ENCODE data around the gene TSKU.

Gene TSKU

GRCh38 chr11:76836613-76837291, 53.6 kb downstream of the TSKU start:
- TF ChIP-seq, protein P1, sequence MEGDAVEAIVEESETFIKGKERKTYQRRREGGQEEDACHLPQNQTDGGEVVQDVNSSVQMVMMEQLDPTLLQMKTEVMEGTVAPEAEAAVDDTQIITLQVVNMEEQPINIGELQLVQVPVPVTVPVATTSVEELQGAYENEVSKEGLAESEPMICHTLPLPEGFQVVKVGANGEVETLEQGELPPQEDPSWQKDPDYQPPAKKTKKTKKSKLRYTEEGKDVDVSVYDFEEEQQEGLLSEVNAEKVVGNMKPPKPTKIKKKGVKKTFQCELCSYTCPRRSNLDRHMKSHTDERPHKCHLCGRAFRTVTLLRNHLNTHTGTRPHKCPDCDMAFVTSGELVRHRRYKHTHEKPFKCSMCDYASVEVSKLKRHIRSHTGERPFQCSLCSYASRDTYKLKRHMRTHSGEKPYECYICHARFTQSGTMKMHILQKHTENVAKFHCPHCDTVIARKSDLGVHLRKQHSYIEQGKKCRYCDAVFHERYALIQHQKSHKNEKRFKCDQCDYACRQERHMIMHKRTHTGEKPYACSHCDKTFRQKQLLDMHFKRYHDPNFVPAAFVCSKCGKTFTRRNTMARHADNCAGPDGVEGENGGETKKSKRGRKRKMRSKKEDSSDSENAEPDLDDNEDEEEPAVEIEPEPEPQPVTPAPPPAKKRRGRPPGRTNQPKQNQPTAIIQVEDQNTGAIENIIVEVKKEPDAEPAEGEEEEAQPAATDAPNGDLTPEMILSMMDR (IDR thresholded peaks at IDR 0.05; ENCODE audit: borderline replicate concordance, insufficient read depth, low read depth, low read length), result no peak
- no peak overlapping the region for H3K4me3 ChIP-seq (ENCODE audit: low read depth, low read length)

- TF ChIP-seq, protein P1 (IDR thresholded peaks at IDR 0.05; ENCODE audit: borderline replicate concordance, insufficient read depth, low read depth, low read length), result no peak
- H3K4me3 ChIP-seq (ENCODE audit: low read depth, low read length), result no peak overlapping the region
Observed at GRCh38 chr11:76837696-76838677, 54.8 kb downstream of the TSKU start.

DNA sequence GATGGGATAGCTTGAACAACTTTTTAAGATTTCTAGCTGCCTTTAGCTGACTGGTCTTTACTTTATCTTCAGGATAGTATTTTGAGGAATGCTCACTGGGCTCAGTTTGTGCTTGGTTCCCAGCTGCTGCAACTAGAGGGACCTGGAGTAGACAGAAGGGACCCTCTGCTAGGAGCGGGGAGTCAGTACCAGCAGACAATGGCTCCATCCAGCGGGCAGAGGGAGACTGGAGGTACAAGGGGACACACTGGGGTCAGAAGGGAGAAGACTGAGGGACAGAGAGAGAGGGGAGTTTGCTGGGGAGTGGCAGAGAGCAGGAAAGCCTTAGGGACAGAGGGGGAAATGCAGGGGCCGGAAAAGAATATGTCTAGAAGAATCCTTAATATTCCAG, 55.5 kb downstream of the TSKU start:
- TF ChIP-seq, protein P1 (IDR thresholded peaks at IDR 0.05; ENCODE audit: borderline replicate concordance, insufficient read depth, low read depth, low read length), result no peak
- H3K4me3 ChIP-seq (ENCODE audit: low read depth, low read length), result no peak overlapping the region

GRCh38 chr11:76839311-76839710, 56.2 kb downstream of the TSKU start:
- H3K4me3 ChIP-seq (ENCODE audit: low read depth, low read length), result no peak overlapping the region
- TF ChIP-seq, protein P1 (IDR thresholded peaks at IDR 0.05; ENCODE audit: borderline replicate concordance, insufficient read depth, low read depth, low read length), result no peak

DNA sequence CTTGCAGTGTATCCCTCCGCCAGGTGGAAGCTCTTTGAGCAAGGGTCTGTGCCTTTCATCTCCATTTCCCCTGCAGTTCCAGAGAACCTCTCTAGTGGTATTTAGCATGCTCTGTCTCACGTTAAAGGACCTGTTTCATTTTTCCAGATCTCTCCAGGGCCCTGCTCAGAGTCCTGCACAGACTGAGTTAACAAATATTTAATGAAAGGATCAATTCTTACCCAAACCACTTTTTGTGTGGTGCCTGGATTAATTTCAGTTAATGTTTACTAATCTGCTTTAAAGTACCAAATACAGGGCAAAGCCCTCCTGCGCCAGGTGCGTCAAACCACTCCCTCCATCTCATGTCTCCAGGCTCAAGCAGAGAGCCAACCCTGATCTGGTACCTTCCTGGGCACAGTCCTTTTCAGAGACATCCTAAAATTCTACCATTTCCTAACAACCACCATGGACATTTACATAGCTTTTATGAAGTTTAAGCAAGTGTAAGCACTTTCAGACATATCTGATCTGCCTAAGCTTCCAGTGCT, 58.8 kb downstream of the TSKU start:
- TF ChIP-seq, protein P1 (IDR thresholded peaks at IDR 0.05; ENCODE audit: borderline replicate concordance, insufficient read depth, low read depth, low read length), result no peak
- H3K4me3 ChIP-seq (ENCODE audit: low read depth, low read length), result no peak overlapping the region

DNA sequence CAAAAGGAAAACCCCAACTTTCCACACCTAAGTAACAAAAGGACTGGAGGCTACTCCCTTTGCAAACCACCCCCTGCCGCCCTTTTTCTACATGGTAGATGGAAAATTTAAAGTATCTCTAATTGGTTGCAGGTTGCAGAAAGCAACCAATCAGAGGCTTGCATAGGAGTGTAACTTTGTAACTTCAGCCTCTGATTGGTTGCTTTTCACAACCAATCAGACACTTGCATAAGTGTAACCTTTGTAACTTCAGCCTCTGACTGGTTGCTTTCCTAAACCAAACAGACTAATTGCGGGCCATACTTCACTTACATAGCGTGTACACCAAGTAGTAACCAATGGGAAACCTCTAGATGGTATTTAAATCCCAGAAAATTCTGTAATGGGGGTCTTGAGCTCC, 60.8 kb downstream of the TSKU start:
- TF ChIP-seq, protein P1 (IDR thresholded peaks at IDR 0.05; ENCODE audit: borderline replicate concordance, insufficient read depth, low read depth, low read length), result no peak
- no peak overlapping the region for H3K4me3 ChIP-seq (ENCODE audit: low read depth, low read length)
